ENCODE results near the gene NOPCHAP1. TPM values are rescaled to one million over a fixed set of nuclear protein-coding genes. Genes with fewer than 3 reads are reported as not detected.
A peak's percentile ranks its signal among the peaks of the same experiment; 100 is the strongest.
"Not testable (repeated sequence)": the region's sequence is repeated elsewhere in the genome, so short reads cannot be mapped to it uniquely, and the experiment has no call there.

The NOPCHAP1 gene
- 1 to 10 TPM; 7.8 to 8.2 TPM for polyA plus RNA-seq

- Histone ChIP-seq H3K27ac (ENCODE audit: low read depth in 2 of 2, low read length in 1 of 2) (peak within 1 kb of the TSS; percentile 22 to 82), H3K4me3 (ENCODE audit: low read depth in 1 of 2, low read length in 2 of 2) (peak within 1 kb of the TSS; percentile 77 to 99), H3K27me3 (ENCODE audit: control insufficient read depth in 1 of 2, insufficient read depth in 2 of 2, low read length in 2 of 2) (no peaks in the 10 kb centered on the region), H3K9me3 (ENCODE audit: control insufficient read depth in 2 of 2, insufficient read depth in 1 of 2, low read depth in 1 of 2, low read length in 1 of 2) (no peaks in the 10 kb centered on the region), H3K4me1 (ENCODE audit: control insufficient read depth in 2 of 2, insufficient read depth in 2 of 2, low read length in 1 of 2) (no peaks in the 10 kb centered on the region), H3K36me3 (ENCODE audit: control insufficient read depth in 2 of 2, insufficient read depth in 2 of 2, low read length in 1 of 2) (peaks cover 0 to 4% of the 10 kb centered on the region in 2 donors)
- WGBS, 2 donors: 0% methylated on average over 59 of the region's 59 CpGs
Observed at GRCh38 chr12:104986022-104986941, at the start of gene NOPCHAP1. TSS of gene NOPCHAP1 (plus strand) at chr12:104986316. CDS start at chr12:104986353, 37 bp downstream.

- H3K27me3 ChIP-seq (ENCODE audit: control insufficient read depth in 1 of 2, insufficient read depth in 2 of 2, low read length in 2 of 2): no peaks in the 10 kb centered on the region
- H3K9me3 ChIP-seq (ENCODE audit: control insufficient read depth in 2 of 2, insufficient read depth in 1 of 2, low read depth in 1 of 2, low read length in 1 of 2): no peaks in the 10 kb centered on the region
- H3K4me1 ChIP-seq (ENCODE audit: control insufficient read depth in 2 of 2, insufficient read depth in 2 of 2, low read length in 1 of 2): no peaks in the 10 kb centered on the region
- WGBS, 2 donors: 50 to 65% methylated on average over 3 of the region's 3 CpGs
- H3K36me3 ChIP-seq (ENCODE audit: control insufficient read depth in 2 of 2, insufficient read depth in 2 of 2, low read length in 1 of 2): no peaks in the 10 kb centered on the region
- no peak overlapping the region for H3K4me3 ChIP-seq (ENCODE audit: low read depth in 1 of 2, low read length in 2 of 2)
- H3K27ac ChIP-seq (ENCODE audit: low read depth in 2 of 2, low read length in 1 of 2): no peak overlapping the region
Observed at GRCh38 chr12:104938371-104938770, 47.7 kb upstream of the NOPCHAP1 start.

DNA sequence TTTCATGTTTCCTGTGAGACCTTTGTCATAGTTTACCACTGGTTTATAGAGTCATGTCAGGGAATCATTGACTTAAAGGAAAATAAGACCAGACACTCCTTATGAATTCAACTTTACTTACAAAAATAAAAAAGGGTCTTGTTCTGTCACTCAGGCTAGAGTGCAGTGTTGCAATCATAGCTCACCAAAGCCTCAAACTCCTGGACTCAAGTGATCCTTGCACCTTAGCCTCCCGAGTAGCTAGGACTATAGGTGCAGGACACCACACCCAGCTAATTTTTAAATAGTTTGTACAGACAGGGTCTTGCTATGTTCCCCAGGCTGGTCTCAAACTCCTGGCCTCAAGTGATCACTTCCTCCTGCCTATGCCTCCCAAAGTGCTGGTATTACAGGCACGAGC, 47.0 kb upstream of the NOPCHAP1 start:
- no peak overlapping the region for H3K27ac ChIP-seq (ENCODE audit: low read depth in 2 of 2, low read length in 1 of 2)
- WGBS, 2 donors: 91 to 92% methylated on average over 2 of the region's 2 CpGs

GRCh38 chr12:104941454-104941853, 44.7 kb upstream of the NOPCHAP1 start:
- H3K9me3 ChIP-seq (ENCODE audit: control insufficient read depth in 2 of 2, insufficient read depth in 1 of 2, low read depth in 1 of 2, low read length in 1 of 2): no peaks in the 10 kb centered on the region
- H3K27ac ChIP-seq (ENCODE audit: low read depth in 2 of 2, low read length in 1 of 2): no peak overlapping the region
- H3K27me3 ChIP-seq (ENCODE audit: control insufficient read depth in 1 of 2, insufficient read depth in 2 of 2, low read length in 2 of 2): no peaks in the 10 kb centered on the region
- H3K36me3 ChIP-seq (ENCODE audit: control insufficient read depth in 2 of 2, insufficient read depth in 2 of 2, low read length in 1 of 2): no peaks in the 10 kb centered on the region
- no peaks in the 10 kb centered on the region for H3K4me1 ChIP-seq (ENCODE audit: control insufficient read depth in 2 of 2, insufficient read depth in 2 of 2, low read length in 1 of 2)
- H3K4me3 ChIP-seq (ENCODE audit: low read depth in 1 of 2, low read length in 2 of 2): no peak overlapping the region
- 80 to 93% methylated on average over 3 of the region's 3 CpGs for WGBS, 2 donors

More for the DNA sequence above, 47.0 kb upstream of the NOPCHAP1 start:
- Histone ChIP-seq H3K4me3 (ENCODE audit: low read depth in 1 of 2, low read length in 2 of 2) (no peak overlapping the region), H3K9me3 (ENCODE audit: control insufficient read depth in 2 of 2, insufficient read depth in 1 of 2, low read depth in 1 of 2, low read length in 1 of 2) (no peaks in the 10 kb centered on the region), H3K36me3 (ENCODE audit: control insufficient read depth in 2 of 2, insufficient read depth in 2 of 2, low read length in 1 of 2) (no peaks in the 10 kb centered on the region), H3K27me3 (ENCODE audit: control insufficient read depth in 1 of 2, insufficient read depth in 2 of 2, low read length in 2 of 2) (no peaks in the 10 kb centered on the region), H3K4me1 (ENCODE audit: control insufficient read depth in 2 of 2, insufficient read depth in 2 of 2, low read length in 1 of 2) (no peaks in the 10 kb centered on the region)

GRCh38 chr12:104942075-104942474, 44.0 kb upstream of the NOPCHAP1 start:
- 91 to 96% methylated on average over 4 of the region's 4 CpGs for WGBS, 2 donors
- Histone ChIP-seq H3K9me3 (ENCODE audit: control insufficient read depth in 2 of 2, insufficient read depth in 1 of 2, low read depth in 1 of 2, low read length in 1 of 2) (no peaks in the 10 kb centered on the region), H3K27me3 (ENCODE audit: control insufficient read depth in 1 of 2, insufficient read depth in 2 of 2, low read length in 2 of 2) (no peaks in the 10 kb centered on the region), H3K4me1 (ENCODE audit: control insufficient read depth in 2 of 2, insufficient read depth in 2 of 2, low read length in 1 of 2) (no peaks in the 10 kb centered on the region), H3K27ac (ENCODE audit: low read depth in 2 of 2, low read length in 1 of 2) (no peak overlapping the region), H3K36me3 (ENCODE audit: control insufficient read depth in 2 of 2, insufficient read depth in 2 of 2, low read length in 1 of 2) (no peaks in the 10 kb centered on the region), H3K4me3 (ENCODE audit: low read depth in 1 of 2, low read length in 2 of 2) (no peak overlapping the region)

DNA sequence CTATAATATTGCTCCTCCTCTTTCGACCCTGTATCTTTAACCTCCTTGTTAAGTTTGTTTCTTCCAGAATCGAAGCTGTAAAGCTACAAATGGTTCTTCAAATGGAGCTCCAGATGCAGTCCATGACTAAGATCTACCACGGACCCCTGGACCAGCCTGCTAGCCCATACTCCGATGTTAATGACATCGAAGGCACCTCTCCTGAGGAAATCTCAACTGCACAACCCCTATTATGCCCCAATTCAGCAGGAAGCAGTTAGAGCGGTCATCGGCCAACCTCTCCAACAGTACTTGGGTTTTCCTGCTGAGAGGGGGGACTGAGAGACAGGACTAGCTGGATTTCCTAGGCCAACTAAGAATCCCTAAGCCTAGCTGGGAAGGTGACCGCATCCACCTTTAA, 42.7 kb upstream of the NOPCHAP1 start:
- H3K4me1 ChIP-seq (ENCODE audit: control insufficient read depth in 2 of 2, insufficient read depth in 2 of 2, low read length in 1 of 2); H3K27ac ChIP-seq (ENCODE audit: low read depth in 2 of 2, low read length in 1 of 2); H3K27me3 ChIP-seq (ENCODE audit: control insufficient read depth in 1 of 2, insufficient read depth in 2 of 2, low read length in 2 of 2); H3K36me3 ChIP-seq (ENCODE audit: control insufficient read depth in 2 of 2, insufficient read depth in 2 of 2, low read length in 1 of 2); H3K4me3 ChIP-seq (ENCODE audit: low read depth in 1 of 2, low read length in 2 of 2); H3K9me3 ChIP-seq (ENCODE audit: control insufficient read depth in 2 of 2, insufficient read depth in 1 of 2, low read depth in 1 of 2, low read length in 1 of 2): not testable (repeated sequence)
- WGBS, 2 donors: 90 to 95% methylated on average over 8 of the region's 8 CpGs

DNA sequence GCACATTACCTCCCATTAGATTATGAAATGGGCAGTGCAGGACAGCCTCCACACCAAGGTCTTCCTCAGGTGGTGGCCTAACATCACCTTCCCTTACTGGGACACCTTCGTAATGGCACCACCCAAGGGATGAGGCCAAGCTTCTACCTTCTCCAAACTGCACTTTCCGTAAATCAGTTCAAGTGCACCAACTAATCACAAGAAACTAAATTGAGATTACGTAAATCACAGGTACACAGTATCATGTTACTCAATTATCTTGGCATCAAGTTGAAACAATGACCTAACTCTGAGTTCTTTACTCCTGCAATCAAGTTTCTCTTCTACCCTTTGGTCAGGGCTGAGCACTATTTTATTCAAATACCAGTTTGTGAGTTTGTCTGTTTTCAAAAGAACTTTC, 41.9 kb upstream of the NOPCHAP1 start:
- 82 to 97% methylated on average over 3 of the region's 3 CpGs for WGBS, 2 donors
- Histone ChIP-seq H3K4me1 (ENCODE audit: control insufficient read depth in 2 of 2, insufficient read depth in 2 of 2, low read length in 1 of 2) (no peaks in the 10 kb centered on the region), H3K27ac (ENCODE audit: low read depth in 2 of 2, low read length in 1 of 2) (no peak overlapping the region)

DNA sequence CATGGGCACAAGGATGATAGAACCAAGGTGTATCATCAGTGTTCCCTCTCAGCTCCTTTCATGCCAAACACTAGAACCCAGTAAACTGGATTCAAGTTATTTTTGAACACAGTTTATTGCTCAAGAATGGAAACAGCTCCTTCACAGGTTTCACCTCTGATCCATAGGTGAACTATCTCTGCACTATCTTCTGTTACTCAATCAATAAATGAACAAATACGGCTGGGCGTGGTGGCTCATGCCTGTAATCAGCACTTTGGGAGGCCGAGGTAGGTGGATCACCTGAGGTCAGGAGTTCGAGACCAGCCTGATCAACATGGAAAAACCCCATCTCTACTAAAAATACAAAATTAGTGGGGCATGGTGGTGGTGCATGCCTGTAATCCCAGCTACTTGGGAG, 37.4 kb upstream of the NOPCHAP1 start:
- not testable (repeated sequence) for H3K36me3 ChIP-seq (ENCODE audit: control insufficient read depth in 2 of 2, insufficient read depth in 2 of 2, low read length in 1 of 2); H3K27ac ChIP-seq (ENCODE audit: low read depth in 2 of 2, low read length in 1 of 2); H3K27me3 ChIP-seq (ENCODE audit: control insufficient read depth in 1 of 2, insufficient read depth in 2 of 2, low read length in 2 of 2); H3K9me3 ChIP-seq (ENCODE audit: control insufficient read depth in 2 of 2, insufficient read depth in 1 of 2, low read depth in 1 of 2, low read length in 1 of 2); H3K4me1 ChIP-seq (ENCODE audit: control insufficient read depth in 2 of 2, insufficient read depth in 2 of 2, low read length in 1 of 2); H3K4me3 ChIP-seq (ENCODE audit: low read depth in 1 of 2, low read length in 2 of 2)
- WGBS, 2 donors: 81 to 96% methylated on average over 4 of the region's 4 CpGs

More for the DNA sequence above, 41.9 kb upstream of the NOPCHAP1 start:
- no peaks in the 10 kb centered on the region for H3K9me3 ChIP-seq (ENCODE audit: control insufficient read depth in 2 of 2, insufficient read depth in 1 of 2, low read depth in 1 of 2, low read length in 1 of 2)
- no peaks in the 10 kb centered on the region for H3K27me3 ChIP-seq (ENCODE audit: control insufficient read depth in 1 of 2, insufficient read depth in 2 of 2, low read length in 2 of 2)
- no peak overlapping the region for H3K4me3 ChIP-seq (ENCODE audit: low read depth in 1 of 2, low read length in 2 of 2)
- no peaks in the 10 kb centered on the region for H3K36me3 ChIP-seq (ENCODE audit: control insufficient read depth in 2 of 2, insufficient read depth in 2 of 2, low read length in 1 of 2)

DNA sequence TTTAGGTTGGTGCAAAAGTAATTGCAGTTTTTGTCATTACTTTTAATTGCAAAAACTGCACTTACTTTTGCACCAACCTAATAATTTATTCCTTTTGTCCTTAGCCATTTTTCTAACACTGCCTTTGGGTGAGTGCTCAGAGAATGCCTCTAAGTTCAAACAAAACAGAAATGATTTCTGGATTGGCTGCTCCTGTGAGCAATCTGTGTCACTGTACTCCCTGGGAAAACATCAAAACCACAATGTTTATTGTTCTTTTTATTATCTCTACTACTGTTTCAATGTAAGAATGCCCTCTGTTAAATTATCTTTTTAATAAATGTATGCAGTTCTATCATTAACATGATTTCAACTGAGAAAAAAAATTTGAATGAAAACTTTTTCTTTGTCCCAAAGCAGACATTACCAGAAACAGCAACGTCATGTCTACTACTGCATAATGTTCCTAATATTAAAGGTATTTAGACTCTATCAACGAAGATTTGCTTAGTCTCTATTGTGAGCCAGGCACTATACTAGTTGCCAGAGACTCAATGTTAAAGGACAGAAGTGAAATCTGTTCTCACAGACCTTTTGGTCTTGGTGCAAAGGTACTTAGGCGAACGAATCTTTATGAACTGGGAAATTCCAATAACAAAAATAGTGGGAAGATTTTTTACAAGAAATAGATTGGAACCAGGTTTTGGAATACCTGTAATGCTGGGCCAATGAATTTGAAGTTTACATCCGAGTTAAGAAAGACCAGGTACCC, 34.2 kb upstream of the NOPCHAP1 start:
- Histone ChIP-seq H3K36me3 (ENCODE audit: control insufficient read depth in 2 of 2, insufficient read depth in 2 of 2, low read length in 1 of 2) (no peaks in the 10 kb centered on the region), H3K27ac (ENCODE audit: low read depth in 2 of 2, low read length in 1 of 2) (no peak overlapping the region), H3K4me1 (ENCODE audit: control insufficient read depth in 2 of 2, insufficient read depth in 2 of 2, low read length in 1 of 2) (no peaks in the 10 kb centered on the region), H3K4me3 (ENCODE audit: low read depth in 1 of 2, low read length in 2 of 2) (no peak overlapping the region), H3K9me3 (ENCODE audit: control insufficient read depth in 2 of 2, insufficient read depth in 1 of 2, low read depth in 1 of 2, low read length in 1 of 2) (no peaks in the 10 kb centered on the region), H3K27me3 (ENCODE audit: control insufficient read depth in 1 of 2, insufficient read depth in 2 of 2, low read length in 2 of 2) (no peaks in the 10 kb centered on the region)
- WGBS, 2 donors: 68 to 85% methylated on average over 5 of the region's 5 CpGs
